Caco-2 (cell line): ENCODE results near the gene GPHA2. TPM values are rescaled to one million over a fixed set of nuclear protein-coding genes. Genes with fewer than 3 reads are reported as not detected.

ENCODE experiments used
- BruUV-seq: library from RNA; stranded (reverse); fragments of 400-500 nt; replicated peaks from 2 replicates; lab custom pipeline; 2021; lab: Mats Ljungman, UMichigan
- CTCF ChIA-PET: fragments of 300-600 bp; sonication (Branson Sonifier 250); formaldehyde crosslinking; loops from one replicate; lab custom pipeline; 2022; ENCODE audit warnings: antibody characterized with exemption; lab: Charles Lee
- POLR2A ChIA-PET: fragments of 300-600 bp; sonication (Branson Sonifier 250); formaldehyde crosslinking; loops from one replicate; lab custom pipeline; 2022; ENCODE audit warnings: antibody characterized with exemption; lab: Charles Lee
- DNase-seq, 2 experiments: peaks; one replicate each; pipeline versions ENCODE4 v3.0.0 to v3.0.0-alpha.2; 2020 to 2022
- H3K27me3 ChIP-seq: replicated peaks from 2 replicates; pipeline ENCODE4 v1.6.0; 2011; ENCODE audit warnings: low read length; ENCODE audit not compliant: control insufficient read depth, insufficient read depth
- H3K36me3 ChIP-seq: 2 replicates; pipeline ENCODE4 v1.5.1; 2011; ENCODE audit warnings: low read length; ENCODE audit not compliant: control insufficient read depth, insufficient read depth
- H3K4me1 ChIP-seq: fragments of 250-450 bp; sonication (Bioruptor Pico); 2 replicates; pipeline ENCODE4 v1.5.1; 2020; ENCODE audit warnings: mild to moderate bottlenecking
- H3K4me3 ChIP-seq: 2 replicates; pipeline ENCODE4 v1.5.1; 2011; ENCODE audit warnings: low read depth, mild to moderate bottlenecking, control low read depth, low read length
- H3K9me3 ChIP-seq: fragments of 250-450 bp; sonication (Bioruptor Pico); 2 replicates; pipeline ENCODE4 v1.5.1; 2020; ENCODE audit warnings: mild to moderate bottlenecking, moderate library complexity
- H3K27ac Mint-ChIP-seq: one replicate; pipeline ENCODE4 v1.8.0; 2022; ENCODE audit warnings: mixed read lengths; ENCODE audit not compliant: unreplicated experiment
- H3K27me3 Mint-ChIP-seq: one replicate; pipeline ENCODE4 v1.8.0; 2022; ENCODE audit warnings: mixed read lengths; ENCODE audit not compliant: insufficient read depth, unreplicated experiment
- H3K36me3 Mint-ChIP-seq: one replicate; pipeline ENCODE4 v1.8.0; 2022; ENCODE audit warnings: mild to moderate bottlenecking, mixed read lengths; ENCODE audit not compliant: insufficient read depth, unreplicated experiment
- H3K4me1 Mint-ChIP-seq: one replicate; pipeline ENCODE4 v1.8.0; 2022; ENCODE audit warnings: low read depth, mixed read lengths; ENCODE audit not compliant: unreplicated experiment
- H3K4me3 Mint-ChIP-seq: one replicate; pipeline ENCODE4 v1.8.0; 2022; ENCODE audit warnings: mild to moderate bottlenecking, moderate library complexity, mixed read lengths; ENCODE audit not compliant: unreplicated experiment
- H3K9me3 Mint-ChIP-seq: one replicate; pipeline ENCODE4 v1.8.0; 2022; ENCODE audit warnings: mixed read lengths; ENCODE audit not compliant: unreplicated experiment
- CTCF ChIP-seq, 2 experiments: fragments of 200-600 bp in 1 of 2; IDR thresholded peaks; 1 replicate in 1 of 2; 2 replicates in 1 of 2; pipeline versions ENCODE4 v1.5.1 to v1.8.0; 2011 to 2022; ENCODE audit warnings: antibody characterized with exemption in 1 of 2, control low read depth in 1 of 2, inconsistent platforms in 1 of 2, low read depth in 1 of 2, low read length in 1 of 2, mild to moderate bottlenecking in 1 of 2, moderate library complexity in 1 of 2; ENCODE audit not compliant: insufficient read depth in 1 of 2, severe bottlenecking in 1 of 2, unreplicated experiment in 1 of 2
- intact Hi-C: fragments of 100-400 bp; cut with micrococcal nuclease; formaldehyde crosslinking; loops from one replicate; pipeline ENCODE4 v1.10.0; 2022; ENCODE audit not compliant: unreplicated experiment
- total RNA-seq: library from RNA; stranded (reverse); gene quantifications from 2 replicates; pipeline ENCODE4 v1.2.3, GENCODE V29; 2022

The GPHA2 gene
- total RNA-seq, 1 experiment from 2014 or later: not detected

GRCh38 chr11:64974124-64974523, 38.4 kb upstream of the GPHA2 start:
- no TSS peak for BruUV-seq
- no peaks in the 10 kb centered on the region for H3K27me3 ChIP-seq
- no peaks in the 10 kb centered on the region for H3K27me3 Mint-ChIP-seq
- no peak for DNase-seq
- ChIA-PET CTCF (interaction anchor here (0.6 kb wide), 1 partner anchor 17 kb away, joined by 3 read pairs; no protein-coding TSS in a partner anchor), POLR2A (interaction anchor here (0.7 kb wide), 1 partner anchor 163 kb away, joined by 5 read pairs; no protein-coding TSS in a partner anchor)
- no peaks in the 10 kb centered on the region for H3K4me1 Mint-ChIP-seq
- no peaks in the 10 kb centered on the region for H3K9me3 Mint-ChIP-seq
- no peak for TF ChIP-seq CTCF (IDR thresholded peaks at IDR 0.05; ENCODE audit: insufficient read depth in 1 of 2, low read depth in 1 of 2, low read length in 1 of 2, severe bottlenecking in 1 of 2, unreplicated experiment in 1 of 2)
- no peak overlapping the region for H3K4me3 ChIP-seq
- no peak overlapping the region for H3K27ac Mint-ChIP-seq
- intact Hi-C loops: no loop called here
- H3K9me3 ChIP-seq: no peaks in the 10 kb centered on the region
- H3K36me3 ChIP-seq: no peaks in the 10 kb centered on the region
- H3K4me3 Mint-ChIP-seq: no peak overlapping the region
- H3K4me1 ChIP-seq: no peaks in the 10 kb centered on the region
- no peaks in the 10 kb centered on the region for H3K36me3 Mint-ChIP-seq

GRCh38 chr11:64971421-64972233, 35.9 kb upstream of the GPHA2 start, which contains the start of gene MAJIN:
MAJIN (minus strand) TSS chr11:64972108; CDS start chr11:64959405, 12,703 bp downstream.
- POLR2A ChIA-PET: no interaction called here
- Histone ChIP-seq H3K36me3 (no peaks in the 10 kb centered on the region), H3K4me3 (no peak within 1 kb of the TSS), H3K4me1 (no peaks in the 10 kb centered on the region), H3K27me3 (no peaks in the 10 kb centered on the region), H3K9me3 (no peaks in the 10 kb centered on the region)
- H3K9me3 Mint-ChIP-seq: no peaks in the 10 kb centered on the region
- no peak for DNase-seq
- no peak within 1 kb of the TSS for H3K27ac Mint-ChIP-seq
- CTCF ChIA-PET: interaction anchor here (0.6 kb wide), 1 partner anchor 17 kb away, joined by 4 read pairs; no protein-coding TSS in a partner anchor
- no peak within 1 kb of the TSS for H3K4me3 Mint-ChIP-seq
- TF ChIP-seq CTCF (IDR thresholded peaks at IDR 0.05; ENCODE audit: insufficient read depth in 1 of 2, low read depth in 1 of 2, low read length in 1 of 2, severe bottlenecking in 1 of 2, unreplicated experiment in 1 of 2): no peak
- no TSS peak for BruUV-seq
- H3K36me3 Mint-ChIP-seq: no peaks in the 10 kb centered on the region
- no peaks in the 10 kb centered on the region for H3K4me1 Mint-ChIP-seq
- intact Hi-C loops: no loop called here
- H3K27me3 Mint-ChIP-seq: no peaks in the 10 kb centered on the region

DNA sequence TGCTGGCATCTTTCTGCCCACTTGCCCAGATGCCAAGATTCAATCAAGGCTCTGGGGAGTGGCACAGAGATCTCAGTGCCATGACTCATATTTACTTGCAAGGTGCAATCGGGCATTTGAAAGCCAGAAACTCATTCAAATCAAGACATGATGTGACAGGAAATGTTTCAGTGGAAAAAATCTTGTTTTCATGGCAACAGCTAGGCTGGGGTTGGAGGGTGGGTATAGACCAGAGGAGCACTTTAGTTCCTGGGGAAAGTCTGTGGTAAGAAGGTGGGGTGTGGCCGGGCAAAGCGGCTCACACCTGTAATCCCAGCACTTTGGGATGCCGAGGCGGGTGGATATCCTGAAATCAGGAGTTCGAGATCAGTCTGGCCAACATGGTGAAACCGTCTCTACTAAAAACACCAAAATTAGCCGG, 35.0 kb upstream of the GPHA2 start:
- no peak for DNase-seq
- POLR2A ChIA-PET: no interaction called here
- no peak for TF ChIP-seq CTCF (IDR thresholded peaks at IDR 0.05; ENCODE audit: insufficient read depth in 1 of 2, low read depth in 1 of 2, low read length in 1 of 2, severe bottlenecking in 1 of 2, unreplicated experiment in 1 of 2)
- no peaks in the 10 kb centered on the region for H3K27me3 ChIP-seq
- no peaks in the 10 kb centered on the region for H3K4me1 Mint-ChIP-seq
- no peak overlapping the region for H3K4me3 Mint-ChIP-seq
- intact Hi-C loops: no loop called here
- no peaks in the 10 kb centered on the region for H3K4me1 ChIP-seq
- H3K36me3 Mint-ChIP-seq: no peaks in the 10 kb centered on the region
- no peaks in the 10 kb centered on the region for H3K9me3 ChIP-seq
- no peaks in the 10 kb centered on the region for H3K36me3 ChIP-seq
- H3K27me3 Mint-ChIP-seq: no peaks in the 10 kb centered on the region
- H3K4me3 ChIP-seq: no peak overlapping the region
- H3K27ac Mint-ChIP-seq: no peak overlapping the region
- CTCF ChIA-PET: interaction anchor here (0.6 kb wide), 1 partner anchor 18 kb away, joined by 4 read pairs; no protein-coding TSS in a partner anchor
- H3K9me3 Mint-ChIP-seq: no peaks in the 10 kb centered on the region
- BruUV-seq: no TSS peak
